GM21576 (cell line): ENCODE results near the gene SF3A2.
"Not testable (repeated sequence)": the region's sequence is repeated elsewhere in the genome, so short reads cannot be mapped to it uniquely, and the experiment has no call there.

ENCODE experiments used
- ATAC-seq: cut with Tn5 transposase; IDR thresholded peaks from one replicate; pipeline ENCODE4 v1.9.1; 2021; ENCODE audit warnings: mild to moderate bottlenecking, moderate library complexity; ENCODE audit not compliant: unreplicated experiment

Gene SF3A2

GRCh38 chr19:2236314-2237050, at the start of gene SF3A2, which contains the start of gene PLEKHJ1:
TSS of gene SF3A2 (plus strand) at chr19:2236824. CDS start at chr19:2243419, 6,595 bp downstream.
TSS of gene PLEKHJ1 (minus strand) at chr19:2236329. CDS start at chr19:2236248, 81 bp downstream.
- peak; percentile 59 for ATAC-seq

- no peak for ATAC-seq
These were observed 49.5 kb upstream of the SF3A2 start for GRCh38 chr19:2187159-2187558.

- no peak for ATAC-seq
These were observed 47.8 kb upstream of the SF3A2 start for GRCh38 chr19:2188708-2189385.

- no peak for ATAC-seq
These were observed 46.7 kb upstream of the SF3A2 start for GRCh38 chr19:2189880-2190279.

GRCh38 chr19:2190848-2191455, 45.7 kb upstream of the SF3A2 start:
- ATAC-seq: no peak

- ATAC-seq: no peak
These were observed 44.9 kb upstream of the SF3A2 start for GRCh38 chr19:2191456-2192310.

- ATAC-seq: no peak
These were observed 43.8 kb upstream of the SF3A2 start for GRCh38 chr19:2192862-2193261.

- no peak for ATAC-seq
These were observed 42.8 kb upstream of the SF3A2 start for GRCh38 chr19:2193807-2194206.

- ATAC-seq: no peak
These were observed 42.0 kb upstream of the SF3A2 start for GRCh38 chr19:2194513-2195078.

GRCh38 chr19:2195361-2195760, 41.3 kb upstream of the SF3A2 start:
- ATAC-seq: no peak

- no peak for ATAC-seq
These were observed 40.7 kb upstream of the SF3A2 start for GRCh38 chr19:2195914-2196313.

- ATAC-seq: no peak
These were observed 39.4 kb upstream of the SF3A2 start for GRCh38 chr19:2197270-2197669.

- ATAC-seq: no peak
These were observed 38.3 kb upstream of the SF3A2 start for GRCh38 chr19:2198317-2198716.

- no peak for ATAC-seq
These were observed 37.4 kb upstream of the SF3A2 start for GRCh38 chr19:2199215-2199614.

GRCh38 chr19:2199861-2200623, 36.6 kb upstream of the SF3A2 start:
- no peak for ATAC-seq

GRCh38 chr19:2200624-2201294, 35.9 kb upstream of the SF3A2 start:
- not testable (repeated sequence) for ATAC-seq

GRCh38 chr19:2201473-2202148, 35.0 kb upstream of the SF3A2 start:
- no peak for ATAC-seq

- ATAC-seq: no peak
These were observed 34.3 kb upstream of the SF3A2 start for GRCh38 chr19:2202366-2202765.

- ATAC-seq: no peak
These were observed 29.6 kb upstream of the SF3A2 start for GRCh38 chr19:2207008-2207407.
